Psoas muscle (tissue), 8 donors: ENCODE results near the gene MAPK4. TPM values are rescaled to one million over a fixed set of nuclear protein-coding genes. Genes with fewer than 3 reads are reported as not detected.

Source experiments
- ATAC-seq, 4 donors: fragments of 200-7000 bp; cut with Tn5 transposase; one replicate each; pipeline ENCODE4 v1.9.1; 2020; ENCODE audit warnings: moderate library complexity in 3 of 4, mild to moderate bottlenecking in 2 of 4
- DNase-seq, 2 donors: peaks; one replicate each; pipeline ENCODE4 v3.0.0-alpha.2; 2020
- H3K27ac ChIP-seq: fragments of 200-600 bp; one replicate; pipeline ENCODE4 v1.8.0; 2022
- H3K27me3 ChIP-seq, 3 donors: fragments of 200-600 bp in 1 of 3; one replicate each; pipeline versions ENCODE4 v1.6.1 to v1.8.0; 2013 to 2022; ENCODE audit warnings: low read length in 2 of 3, mild to moderate bottlenecking in 2 of 3, moderate library complexity in 1 of 3; ENCODE audit not compliant: insufficient read depth in 3 of 3
- H3K36me3 ChIP-seq, 2 donors: fragments of 200-600 bp in 1 of 2; one replicate each; pipeline versions ENCODE4 v1.6.1 to v1.8.0; 2013 to 2022; ENCODE audit warnings: low read depth in 1 of 2, mild to moderate bottlenecking in 1 of 2, moderate library complexity in 1 of 2; ENCODE audit not compliant: insufficient read depth in 1 of 2
- H3K4me1 ChIP-seq: fragments of 200-600 bp; one replicate; pipeline ENCODE4 v1.8.0; 2022
- H3K4me3 ChIP-seq: fragments of 200-600 bp; one replicate; pipeline ENCODE4 v1.8.0; 2022; ENCODE audit warnings: mild to moderate bottlenecking
- H3K9me3 ChIP-seq: fragments of 200-600 bp; one replicate; pipeline ENCODE4 v1.8.0; 2022
- WGBS, 3 donors: extraction: QIAGEN DNeasy Blood & Tissue Kit; methylation state at CpG; one replicate each; pipeline versions ENCODE4 v1.1.6 to v1.1.7; 2013; 5-methylcytosine and 5-hydroxymethylcytosine counted together
- intact Hi-C, 2 donors: fragments of 100-400 bp; cut with DNase I; formaldehyde crosslinking; loops; one replicate each; pipeline versions ENCODE4 v1.11.0 to v1.14.2; 2022
- polyA plus RNA-seq, 3 donors: library from polyadenylated mRNA; stranded (reverse); fragments of 200-250 nt; gene quantifications; one replicate each; pipeline ENCODE4 v1.2.3, GENCODE V29; 2013
- total RNA-seq, 4 donors: library from RNA; stranded (reverse); fragmentation: NEBNext Ultra II Directional in 2 of 4; extraction: Animal tissue kit (Norgen Biotek cat#: 25700) in 2 of 4; gene quantifications; one replicate each; pipeline versions ENCODE4 v1.2.1 to v1.2.4, GENCODE V29; 2021 to 2023
- TF ChIP-seq, protein P1 (sequence below): fragments of 200-600 bp; IDR thresholded peaks from one replicate; pipeline ENCODE4 v1.8.0; 2022; ENCODE audit warnings: antibody characterized with exemption
- donor health status: healthy with polysubstance abuse.
- donor health status: DM: no; HTN: no; CAD: no; lungs with moderate emphysema.
- donor health status: Bipolar disorder and iron deficiency.
- donor health status: healthy.
- donor health status: DM: yes; HTN: yes; CAD: no.
- donor health status: DM: no; HTN: no; CAD: no.
- donor health status: DM: no; HTN: no; CAD: no.
- donor health status: DM: yes; HTN: yes; CAD: no.

MAPK4 gene
- total and polyA plus RNA-seq, 7 donors = 0.36 to 1.8 (median 0.68) TPM

DNA sequence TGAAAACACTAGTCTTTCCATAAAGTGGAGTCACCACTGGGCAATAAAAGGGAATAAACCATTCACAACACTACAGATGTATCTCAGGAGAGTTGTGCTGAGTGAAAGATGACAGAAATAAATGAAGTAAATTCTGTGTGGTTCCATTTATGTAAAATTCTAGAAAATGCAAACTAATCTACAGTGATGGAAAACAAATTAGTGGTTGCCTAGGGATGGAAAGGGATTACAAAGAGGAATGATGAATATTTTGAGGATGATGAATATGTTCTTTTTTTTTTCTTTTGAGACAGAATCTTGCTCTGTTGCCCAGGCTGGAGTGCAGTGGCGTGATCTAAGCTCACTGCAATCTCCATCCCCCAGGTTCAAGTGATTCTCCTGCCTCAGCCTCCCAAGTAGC is 123.0 kb downstream of the MAPK4 start:
- TF ChIP-seq, protein P1, sequence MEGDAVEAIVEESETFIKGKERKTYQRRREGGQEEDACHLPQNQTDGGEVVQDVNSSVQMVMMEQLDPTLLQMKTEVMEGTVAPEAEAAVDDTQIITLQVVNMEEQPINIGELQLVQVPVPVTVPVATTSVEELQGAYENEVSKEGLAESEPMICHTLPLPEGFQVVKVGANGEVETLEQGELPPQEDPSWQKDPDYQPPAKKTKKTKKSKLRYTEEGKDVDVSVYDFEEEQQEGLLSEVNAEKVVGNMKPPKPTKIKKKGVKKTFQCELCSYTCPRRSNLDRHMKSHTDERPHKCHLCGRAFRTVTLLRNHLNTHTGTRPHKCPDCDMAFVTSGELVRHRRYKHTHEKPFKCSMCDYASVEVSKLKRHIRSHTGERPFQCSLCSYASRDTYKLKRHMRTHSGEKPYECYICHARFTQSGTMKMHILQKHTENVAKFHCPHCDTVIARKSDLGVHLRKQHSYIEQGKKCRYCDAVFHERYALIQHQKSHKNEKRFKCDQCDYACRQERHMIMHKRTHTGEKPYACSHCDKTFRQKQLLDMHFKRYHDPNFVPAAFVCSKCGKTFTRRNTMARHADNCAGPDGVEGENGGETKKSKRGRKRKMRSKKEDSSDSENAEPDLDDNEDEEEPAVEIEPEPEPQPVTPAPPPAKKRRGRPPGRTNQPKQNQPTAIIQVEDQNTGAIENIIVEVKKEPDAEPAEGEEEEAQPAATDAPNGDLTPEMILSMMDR = no peak
- intact Hi-C loops = no loop called here
- DNase-seq (no peak), ATAC-seq (no peak)
- Histone ChIP-seq H3K9me3 (no peaks in the 10 kb centered on the region), H3K4me3 (no peak overlapping the region), H3K4me1 (no peaks in the 10 kb centered on the region), H3K36me3 (no peaks in the 10 kb centered on the region), H3K27ac (no peak overlapping the region), H3K27me3 (no peaks in the 10 kb centered on the region)
- 80 to 86% (median 86%) methylated on average over 1 of the region's 1 CpG for WGBS, 3 donors

DNA sequence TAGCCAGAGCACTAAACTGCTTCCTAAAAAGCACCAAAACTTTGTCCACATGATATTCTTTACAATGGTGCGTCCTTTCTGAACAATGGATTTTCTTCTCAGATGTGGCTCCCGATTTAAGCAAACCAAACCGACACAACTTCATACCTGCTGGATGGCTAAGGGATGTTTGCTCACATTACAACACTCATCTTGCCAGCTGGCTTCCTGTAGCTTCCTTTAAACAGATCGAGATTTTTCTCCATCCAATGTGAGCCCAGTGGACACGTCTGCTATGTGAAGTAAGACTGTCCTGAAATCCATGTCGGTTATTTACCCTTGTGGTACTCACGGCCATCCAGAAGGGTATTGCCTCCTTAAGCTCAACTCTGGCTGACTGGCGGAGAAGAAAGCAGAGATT is 126.5 kb downstream of the MAPK4 start:
- no peaks in the 10 kb centered on the region for H3K9me3 ChIP-seq
- H3K27ac ChIP-seq = no peak overlapping the region
- intact Hi-C loops = no loop called here
- TF ChIP-seq, protein P1 = no peak
- H3K4me3 ChIP-seq = no peak overlapping the region
- no peaks in the 10 kb centered on the region for H3K4me1 ChIP-seq
- H3K36me3 ChIP-seq = no peaks in the 10 kb centered on the region
- no peak for DNase-seq
- WGBS, 3 donors = 56 to 59% (median 56%) methylated on average over 8 of the region's 8 CpGs
- H3K27me3 ChIP-seq = no peaks in the 10 kb centered on the region
- ATAC-seq = no peak

DNA sequence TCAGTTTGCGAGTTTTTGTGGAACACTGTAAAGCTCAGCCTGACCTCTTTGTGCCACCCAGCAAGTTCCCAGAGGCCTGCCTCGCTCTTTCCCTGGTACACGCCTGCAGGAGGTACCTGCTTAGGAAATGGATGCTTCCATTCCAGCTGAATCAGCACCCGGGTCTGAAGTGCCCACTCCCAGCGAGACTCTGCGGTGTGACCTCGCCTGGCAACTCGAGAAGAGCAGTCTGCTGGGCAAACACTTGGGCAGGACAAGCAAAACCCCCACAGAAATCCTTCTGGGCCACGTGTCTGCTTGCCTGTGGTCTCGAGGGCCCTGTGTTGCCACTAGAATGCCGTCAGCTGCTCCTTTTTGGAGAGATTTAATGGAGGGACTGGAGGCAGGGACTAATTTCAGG is 127.6 kb downstream of the MAPK4 start:
- WGBS, 3 donors = 78 to 87% (median 80%) methylated on average over 11 of the region's 11 CpGs

DNA sequence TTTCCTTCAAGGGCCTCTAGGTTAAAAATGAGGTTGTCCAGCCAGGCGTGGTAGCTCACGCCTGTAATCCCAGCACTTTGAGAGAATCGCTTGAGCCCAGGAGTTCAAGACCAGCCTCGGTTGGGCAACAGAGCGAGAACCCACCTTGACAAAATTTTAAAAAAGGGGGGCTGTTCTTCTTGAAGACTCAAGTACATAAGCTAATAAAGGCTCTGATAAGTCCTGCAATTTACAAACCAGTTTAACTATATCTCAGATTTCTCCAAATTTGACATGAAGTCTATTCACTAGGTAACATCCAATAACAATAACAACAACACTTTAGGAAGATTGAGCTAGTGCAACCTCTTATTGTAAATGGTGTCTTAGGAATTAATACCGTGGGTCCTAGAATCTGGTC is 129.7 kb downstream of the MAPK4 start:
- ATAC-seq (no peak), DNase-seq (no peak)
- intact Hi-C loops = no loop called here
- WGBS, 3 donors = 94 to 99% (median 95%) methylated on average over 6 of the region's 6 CpGs
- Histone ChIP-seq H3K4me1 (no peaks in the 10 kb centered on the region), H3K9me3 (no peaks in the 10 kb centered on the region), H3K27ac (no peak overlapping the region), H3K27me3 (no peaks in the 10 kb centered on the region), H3K4me3 (no peak overlapping the region), H3K36me3 (no peaks in the 10 kb centered on the region)
- TF ChIP-seq, protein P1 = no peak

More for the DNA sequence above, 127.6 kb downstream of the MAPK4 start:
- TF ChIP-seq, protein P1 = no peak
- no peak overlapping the region for H3K4me3 ChIP-seq
- DNase-seq = no peak
- H3K9me3 ChIP-seq = no peaks in the 10 kb centered on the region
- intact Hi-C loops = no loop called here
- no peak for ATAC-seq
- no peaks in the 10 kb centered on the region for H3K27me3 ChIP-seq
- H3K27ac ChIP-seq = no peak overlapping the region
- no peaks in the 10 kb centered on the region for H3K4me1 ChIP-seq
- no peaks in the 10 kb centered on the region for H3K36me3 ChIP-seq

DNA sequence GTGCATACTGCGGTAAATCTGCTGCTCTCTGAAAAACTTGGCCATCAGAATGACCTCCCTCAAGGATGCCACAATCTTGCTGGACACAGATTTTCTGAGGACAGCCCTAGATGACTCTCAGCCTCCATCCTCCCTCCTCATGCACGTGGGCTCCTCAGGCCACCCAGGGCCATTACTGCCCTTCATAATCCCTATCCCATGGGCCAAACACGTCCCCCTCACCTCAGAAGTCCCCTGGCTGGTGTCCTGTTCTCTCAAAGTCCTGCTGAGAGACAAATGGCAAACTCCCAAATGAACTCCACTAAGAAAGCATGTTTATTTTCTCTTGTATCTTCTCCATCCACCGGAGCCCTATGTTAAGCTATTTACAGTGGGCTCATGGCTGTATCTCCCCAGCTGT is 134.3 kb downstream of the MAPK4 start:
- ATAC-seq (no peak), DNase-seq (no peak)
- 53 to 64% (median 57%) methylated on average over 4 of the region's 4 CpGs for WGBS, 3 donors
- H3K36me3 ChIP-seq = no peaks in the 10 kb centered on the region
- intact Hi-C loops = no loop called here
- H3K4me1 ChIP-seq = no peaks in the 10 kb centered on the region
- H3K4me3 ChIP-seq = no peak overlapping the region
- no peaks in the 10 kb centered on the region for H3K27me3 ChIP-seq
- TF ChIP-seq, protein P1 = no peak
- H3K9me3 ChIP-seq = no peaks in the 10 kb centered on the region
- no peak overlapping the region for H3K27ac ChIP-seq
